Transverse colon (tissue), 4 donors: Measurements from ENCODE around the gene KRT37. TPM values are rescaled to one million over a fixed set of nuclear protein-coding genes. Genes with fewer than 3 reads are reported as not detected.

Experiments used
- DNase-seq: peaks from one replicate; pipeline ENCODE4 v3.0.0-alpha.2; 2019
- H3K27ac ChIP-seq, 4 donors: fragments of 200-600 bp; sonication (generic); 2 replicates each; pipeline ENCODE4 v1.5.1; 2016 to 2018; ENCODE audit warnings: inconsistent platforms in 4 of 4
- H3K27me3 ChIP-seq: fragments of 200-600 bp; sonication (generic); 2 replicates; pipeline ENCODE4 v1.5.1; 2017; ENCODE audit warnings: inconsistent platforms
- H3K36me3 ChIP-seq, 4 donors: fragments of 200-600 bp; sonication (generic); 2 replicates each; pipeline ENCODE4 v1.5.1; 2017 to 2019; ENCODE audit warnings: inconsistent platforms in 4 of 4
- H3K4me1 ChIP-seq, 4 donors: fragments of 200-600 bp; sonication (generic); 2 replicates each; pipeline ENCODE4 v1.5.1; 2017 to 2020; ENCODE audit warnings: inconsistent platforms in 4 of 4
- H3K4me3 ChIP-seq, 4 donors: fragments of 200-600 bp; sonication (generic); 1 replicate in 1 of 4; 2 replicates in 3 of 4; pipeline versions ENCODE4 v1.5.1 to v1.6.1; 2017 to 2019; ENCODE audit warnings: inconsistent platforms in 4 of 4
- H3K9me3 ChIP-seq, 2 donors: fragments of 200-600 bp; sonication (generic); 2 replicates each; pipeline ENCODE4 v1.5.1; 2017 to 2019; ENCODE audit warnings: inconsistent platforms in 2 of 2
- EP300 ChIP-seq: sonication (generic); formaldehyde crosslinking; IDR thresholded peaks from one replicate; pipeline ENCODE4 v1.6.1; 2017; ENCODE audit warnings: antibody characterized with exemption, low read depth
- POLR2A ChIP-seq: fragments of 450-650 bp; IDR thresholded peaks from one replicate; pipeline ENCODE4 v1.6.1; 2016; ENCODE audit warnings: antibody characterized with exemption, mild to moderate bottlenecking, moderate library complexity
- POLR2AphosphoS5 ChIP-seq, 3 donors: sonication (generic); formaldehyde crosslinking; IDR thresholded peaks; one replicate each; pipeline ENCODE4 v1.6.1; 2016; ENCODE audit warnings: antibody characterized with exemption in 3 of 3
- WGBS, 2 donors: methylation state at CpG; one replicate each; pipeline ENCODE4 v1.1.5; 2018; ENCODE audit warnings: low coverage in 1 of 2; 5-methylcytosine and 5-hydroxymethylcytosine counted together
- in situ Hi-C, 4 donors: fragments of 200-750 bp; cut with MboI; loops; one replicate each; pipeline versions ENCODE4 v1.15.0 to v1.15.1; 2017; ENCODE audit warnings: low sequenced_read_pairs in 3 of 4, low pct_ligation_motif_present in 1 of 4, low pct_unique_long_range_greater_than_20kb in 1 of 4
- intact Hi-C: fragments of 100-400 bp; cut with DNase I; formaldehyde crosslinking; loops from one replicate; pipeline ENCODE4 v1.15.1; 2023; ENCODE audit warnings: low total_unique reads
- total RNA-seq, 4 donors: library from RNA; depleted of rRNA; stranded (reverse); fragments of >200 nt; gene quantifications; one replicate each; pipeline ENCODE4 v1.1.0, GENCODE V29; 2016
- TF ChIP-seq, protein P1 (sequence below), 5 experiments: fragments of 200-600 bp in 3 of 5; fragments of 450-650 bp in 2 of 5; sonication (generic) in 3 of 5; IDR thresholded peaks; 1 replicate in 2 of 5; 2 replicates in 3 of 5; pipeline ENCODE4 v1.5.1; 2016 to 2017; ENCODE audit warnings: antibody characterized with exemption in 5 of 5, inconsistent platforms in 3 of 5, mild to moderate bottlenecking in 2 of 5, moderate library complexity in 1 of 5

The KRT37 gene
- total RNA-seq, 4 donors from 2014 or later, result not detected

DNA sequence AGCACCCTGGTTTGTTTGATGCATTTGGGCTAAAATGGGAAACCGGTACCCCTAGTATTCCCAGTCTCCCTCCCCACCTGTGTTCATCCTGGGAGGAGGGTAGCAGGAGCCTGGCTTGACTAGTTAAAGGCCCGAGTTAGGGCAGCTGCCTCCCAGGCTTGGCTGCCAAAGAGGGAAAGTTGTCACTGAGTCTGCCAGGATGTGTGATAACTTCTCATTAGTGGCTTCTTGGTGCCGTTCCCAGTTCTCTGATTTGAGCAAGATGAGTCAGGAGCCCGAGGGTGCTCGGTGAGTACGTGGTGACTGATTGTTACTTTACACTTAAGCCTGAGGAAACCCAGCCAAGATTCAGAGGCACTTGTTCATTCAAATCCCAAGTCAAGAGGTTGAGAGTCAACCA, 40.3 kb upstream of the KRT37 start:
- in situ Hi-C loops, result no loop called here
- Histone ChIP-seq H3K27me3 (no peaks in the 10 kb centered on the region), H3K4me3 (no peak overlapping the region), H3K9me3 (no peaks in the 10 kb centered on the region), H3K36me3 (no peaks in the 10 kb centered on the region), H3K4me1 (no peaks in the 10 kb centered on the region), H3K27ac (no peak overlapping the region)
- no peak for DNase-seq
- intact Hi-C loops, result no loop called here
- WGBS, 2 donors, result 49% methylated on average over 6 of the region's 6 CpGs; no CpG with 5 or more reads in 1 of the 2 donors
- TF ChIP-seq, protein P1, sequence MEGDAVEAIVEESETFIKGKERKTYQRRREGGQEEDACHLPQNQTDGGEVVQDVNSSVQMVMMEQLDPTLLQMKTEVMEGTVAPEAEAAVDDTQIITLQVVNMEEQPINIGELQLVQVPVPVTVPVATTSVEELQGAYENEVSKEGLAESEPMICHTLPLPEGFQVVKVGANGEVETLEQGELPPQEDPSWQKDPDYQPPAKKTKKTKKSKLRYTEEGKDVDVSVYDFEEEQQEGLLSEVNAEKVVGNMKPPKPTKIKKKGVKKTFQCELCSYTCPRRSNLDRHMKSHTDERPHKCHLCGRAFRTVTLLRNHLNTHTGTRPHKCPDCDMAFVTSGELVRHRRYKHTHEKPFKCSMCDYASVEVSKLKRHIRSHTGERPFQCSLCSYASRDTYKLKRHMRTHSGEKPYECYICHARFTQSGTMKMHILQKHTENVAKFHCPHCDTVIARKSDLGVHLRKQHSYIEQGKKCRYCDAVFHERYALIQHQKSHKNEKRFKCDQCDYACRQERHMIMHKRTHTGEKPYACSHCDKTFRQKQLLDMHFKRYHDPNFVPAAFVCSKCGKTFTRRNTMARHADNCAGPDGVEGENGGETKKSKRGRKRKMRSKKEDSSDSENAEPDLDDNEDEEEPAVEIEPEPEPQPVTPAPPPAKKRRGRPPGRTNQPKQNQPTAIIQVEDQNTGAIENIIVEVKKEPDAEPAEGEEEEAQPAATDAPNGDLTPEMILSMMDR (IDR thresholded peaks at IDR 0.05), result no peak
- TF ChIP-seq POLR2A (no peak), POLR2AphosphoS5 (IDR thresholded peaks at IDR 0.05) (no peak), EP300 (no peak)

DNA sequence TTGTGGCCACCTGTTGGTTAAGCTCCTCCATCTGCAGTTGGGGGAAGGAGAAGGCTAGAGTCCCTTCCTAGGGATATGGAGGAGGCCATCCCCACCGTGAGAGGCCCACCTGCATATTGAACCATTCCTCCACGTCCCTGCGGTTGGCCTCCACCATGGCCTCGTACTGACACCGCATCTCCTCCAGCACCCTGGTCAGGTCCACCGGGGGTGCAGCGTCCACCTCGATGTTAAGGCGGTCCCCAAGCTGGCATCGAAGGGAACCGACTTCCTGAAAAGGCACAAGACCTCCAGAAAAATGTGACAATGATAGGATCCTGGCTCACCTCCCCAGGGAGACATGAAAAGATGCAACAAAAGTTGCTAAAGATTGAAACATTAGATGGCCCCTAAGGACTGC, 39.8 kb upstream of the KRT37 start:
- no peak for TF ChIP-seq POLR2A
- no peak for TF ChIP-seq EP300
- TF ChIP-seq POLR2AphosphoS5 (IDR thresholded peaks at IDR 0.05), result no peak
- TF ChIP-seq, protein P1 (IDR thresholded peaks at IDR 0.05), result no peak
- Histone ChIP-seq H3K4me1 (no peaks in the 10 kb centered on the region), H3K36me3 (no peaks in the 10 kb centered on the region), H3K27me3 (no peaks in the 10 kb centered on the region), H3K27ac (no peak overlapping the region), H3K4me3 (no peak overlapping the region), H3K9me3 (no peaks in the 10 kb centered on the region)
- DNase-seq, result no peak
- in situ Hi-C loops, result no loop called here
- 84% methylated on average over 11 of the region's 11 CpGs; no CpG with 5 or more reads in 1 of the 2 donors for WGBS, 2 donors
- intact Hi-C loops, result no loop called here

DNA sequence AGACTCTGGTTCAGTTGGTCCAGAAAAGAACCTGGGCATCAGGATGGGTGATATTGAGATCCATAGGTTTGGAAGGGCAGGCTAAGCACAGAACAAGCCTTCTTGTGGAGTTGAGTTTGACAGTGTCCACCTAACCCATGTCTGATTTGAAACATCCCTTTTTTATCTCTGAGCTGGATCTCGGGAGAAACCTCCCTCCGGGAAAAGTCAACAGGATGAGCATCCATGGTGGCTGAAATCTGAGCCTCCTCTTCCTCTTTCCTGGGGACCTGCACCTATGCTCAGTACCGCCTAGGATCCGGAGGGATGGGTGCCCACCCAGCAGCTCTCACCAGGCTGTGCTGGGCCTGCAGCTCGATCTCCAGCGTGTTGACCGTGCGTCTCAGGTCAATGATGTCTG, 39.4 kb upstream of the KRT37 start:
- intact Hi-C loops, result no loop called here
- no peaks in the 10 kb centered on the region for H3K9me3 ChIP-seq
- no peak for TF ChIP-seq EP300
- TF ChIP-seq, protein P1 (IDR thresholded peaks at IDR 0.05), result no peak
- TF ChIP-seq POLR2AphosphoS5 (IDR thresholded peaks at IDR 0.05), result no peak
- TF ChIP-seq POLR2A, result no peak
- H3K27me3 ChIP-seq, result no peaks in the 10 kb centered on the region
- H3K36me3 ChIP-seq, result no peaks in the 10 kb centered on the region
- in situ Hi-C loops, result no loop called here
- no peak overlapping the region for H3K4me3 ChIP-seq
- no peak overlapping the region for H3K27ac ChIP-seq
- 91% methylated on average over 8 of the region's 8 CpGs; no CpG with 5 or more reads in 1 of the 2 donors for WGBS, 2 donors
- H3K4me1 ChIP-seq, result no peaks in the 10 kb centered on the region
- no peak for DNase-seq

DNA sequence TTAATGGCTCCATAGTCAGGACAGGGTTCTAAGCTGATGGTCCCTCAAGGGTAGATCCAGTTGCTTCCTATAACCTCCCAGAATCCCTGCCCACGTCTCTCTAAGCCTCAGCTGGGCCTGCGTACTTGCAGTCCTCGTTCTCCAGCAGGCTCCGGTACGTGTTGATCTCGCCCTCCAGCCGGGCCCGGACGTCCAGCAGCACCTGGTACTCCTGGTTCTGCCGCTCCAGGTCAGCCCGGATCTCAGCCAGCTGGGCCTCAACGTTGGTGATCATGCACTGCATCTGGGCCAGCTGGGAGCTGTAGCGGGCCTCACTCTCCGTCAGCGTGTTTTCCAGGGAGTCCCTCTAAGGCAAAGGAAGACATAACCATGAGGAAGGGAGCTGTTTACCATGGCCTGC, 38.3 kb upstream of the KRT37 start:
- WGBS, 2 donors, result 73% methylated on average over 15 of the region's 15 CpGs; no CpG with 5 or more reads in 1 of the 2 donors
- no peak for TF ChIP-seq POLR2AphosphoS5 (IDR thresholded peaks at IDR 0.05)
- TF ChIP-seq POLR2A, result no peak
- TF ChIP-seq, protein P1 (IDR thresholded peaks at IDR 0.05), result no peak
- TF ChIP-seq EP300, result no peak
- in situ Hi-C loops, result no loop called here

More for the DNA sequence above, 38.3 kb upstream of the KRT37 start:
- no peaks in the 10 kb centered on the region for H3K36me3 ChIP-seq
- no peaks in the 10 kb centered on the region for H3K9me3 ChIP-seq
- no peaks in the 10 kb centered on the region for H3K4me1 ChIP-seq
- no peaks in the 10 kb centered on the region for H3K27me3 ChIP-seq
- H3K4me3 ChIP-seq, result no peak overlapping the region
- intact Hi-C loops, result no loop called here
- DNase-seq, result no peak
- H3K27ac ChIP-seq, result no peak overlapping the region
